ENCODE results near the gene SPRY4. TPM values are rescaled to one million over a fixed set of nuclear protein-coding genes. Genes with fewer than 3 reads are reported as not detected.
"Not testable (repeated sequence)": the region's sequence is repeated elsewhere in the genome, so short reads cannot be mapped to it uniquely, and the experiment has no call there.

Gene SPRY4
- total and polyA plus RNA-seq, 2 experiments from 2014 or later: 8.5 to 12.8 TPM

- Histone ChIP-seq H3K4me2 (ENCODE audit: unreplicated experiment) (no peak overlapping the region), H3K4me1 (ENCODE audit: insufficient read depth) (peaks cover 14% of the 10 kb centered on the region), H3K27ac (peak overlapping the region; percentile 56), H3K9me2 (ENCODE audit: insufficient read depth) (no peaks in the 10 kb centered on the region), H4K20me1 (ENCODE audit: insufficient read depth) (no peaks in the 10 kb centered on the region), H3F3A (ENCODE audit: insufficient read depth) (peaks cover 11% of the 10 kb centered on the region; the same call in 1 of the 2 replicates), H3K4me3 (no peak overlapping the region), H3K79me2 (ENCODE audit: insufficient read depth) (0 out of 2 replicates have a peak, but pooled peaks cover 5% of the 10 kb centered on the region), H3K27me3 (replicated peaks; ENCODE audit: insufficient read depth) (no peaks in the 10 kb centered on the region), H2AFZ (peak overlapping the region; percentile 30; the same call in 1 of the 2 replicates), H3K9ac (peak overlapping the region; percentile 16; the same call in 1 of the 2 replicates), H3K9me3 (ENCODE audit: low read depth) (no peaks in the 10 kb centered on the region), H3K36me3 (ENCODE audit: low read depth) (no peaks in the 10 kb centered on the region)
- in situ Hi-C loops (cut with MboI): no loop called here
- no peak for TF ChIP-seq EZH2phosphoT487 (IDR thresholded peaks at IDR 0.05; ENCODE audit: insufficient read depth, low read depth)
- TF ChIP-seq EZH2 (IDR thresholded peaks at IDR 0.05; ENCODE audit: insufficient read depth, poor library complexity, severe bottlenecking): no peak
- DNase-seq: peak; percentile 69
- WGBS, 2 experiments (ENCODE audit: low coverage in 1 of 2, low lambda C conversion rate in 2 of 2, missing lambda C conversion rate in 2 of 2): 75 to 76% methylated on average over 15 to 16 of the region's 16 CpGs
These were observed 17.5 kb upstream of the SPRY4 start for GRCh38 chr5:142342128-142342981.

GRCh38 chr5:142339781-142340180 lies 15.0 kb upstream of the SPRY4 start:
- Histone ChIP-seq H3K36me3 (ENCODE audit: low read depth) (no peaks in the 10 kb centered on the region), H2AFZ (no peak overlapping the region), H3F3A (ENCODE audit: insufficient read depth) (peaks cover 11% of the 10 kb centered on the region; the same call in 1 of the 2 replicates), H3K4me1 (ENCODE audit: insufficient read depth) (peaks cover 14% of the 10 kb centered on the region), H3K9me2 (ENCODE audit: insufficient read depth) (no peaks in the 10 kb centered on the region), H4K20me1 (ENCODE audit: insufficient read depth) (no peaks in the 10 kb centered on the region), H3K79me2 (ENCODE audit: insufficient read depth) (0 out of 2 replicates have a peak, but pooled peaks cover 5% of the 10 kb centered on the region), H3K27ac (no peak overlapping the region), H3K9me3 (ENCODE audit: low read depth) (no peaks in the 10 kb centered on the region), H3K9ac (no peak overlapping the region), H3K4me3 (no peak overlapping the region), H3K4me2 (ENCODE audit: unreplicated experiment) (no peak overlapping the region), H3K27me3 (replicated peaks; ENCODE audit: insufficient read depth) (no peaks in the 10 kb centered on the region)
- WGBS, 2 experiments (ENCODE audit: low coverage in 1 of 2, low lambda C conversion rate in 2 of 2, missing lambda C conversion rate in 2 of 2): 97 to 98% methylated on average over 3 of the region's 3 CpGs
- no peak for DNase-seq
- in situ Hi-C loops (cut with MboI): no loop called here
- TF ChIP-seq EZH2 (IDR thresholded peaks at IDR 0.05; ENCODE audit: insufficient read depth, poor library complexity, severe bottlenecking): no peak
- no peak for TF ChIP-seq EZH2phosphoT487 (IDR thresholded peaks at IDR 0.05; ENCODE audit: insufficient read depth, low read depth)

GRCh38 chr5:142334538-142334937 lies 9.7 kb upstream of the SPRY4 start:
- Histone ChIP-seq H3K36me3 (ENCODE audit: low read depth) (no peaks in the 10 kb centered on the region), H2AFZ (no peak overlapping the region), H4K20me1 (ENCODE audit: insufficient read depth) (no peaks in the 10 kb centered on the region), H3K9ac (no peak overlapping the region), H3F3A (ENCODE audit: insufficient read depth) (no peaks in the 10 kb centered on the region), H3K27me3 (replicated peaks; ENCODE audit: insufficient read depth) (no peaks in the 10 kb centered on the region), H3K9me3 (ENCODE audit: low read depth) (no peaks in the 10 kb centered on the region), H3K4me2 (ENCODE audit: unreplicated experiment) (no peak overlapping the region), H3K4me3 (no peak overlapping the region), H3K79me2 (ENCODE audit: insufficient read depth) (peaks cover 28% of the 10 kb centered on the region), H3K9me2 (ENCODE audit: insufficient read depth) (no peaks in the 10 kb centered on the region), H3K27ac (no peak overlapping the region), H3K4me1 (ENCODE audit: insufficient read depth) (no peaks in the 10 kb centered on the region)
- DNase-seq: no peak
- in situ Hi-C loops (cut with MboI): no loop called here
- TF ChIP-seq EZH2 (IDR thresholded peaks at IDR 0.05; ENCODE audit: insufficient read depth, poor library complexity, severe bottlenecking) (no peak), EZH2phosphoT487 (IDR thresholded peaks at IDR 0.05; ENCODE audit: insufficient read depth, low read depth) (no peak)

DNA sequence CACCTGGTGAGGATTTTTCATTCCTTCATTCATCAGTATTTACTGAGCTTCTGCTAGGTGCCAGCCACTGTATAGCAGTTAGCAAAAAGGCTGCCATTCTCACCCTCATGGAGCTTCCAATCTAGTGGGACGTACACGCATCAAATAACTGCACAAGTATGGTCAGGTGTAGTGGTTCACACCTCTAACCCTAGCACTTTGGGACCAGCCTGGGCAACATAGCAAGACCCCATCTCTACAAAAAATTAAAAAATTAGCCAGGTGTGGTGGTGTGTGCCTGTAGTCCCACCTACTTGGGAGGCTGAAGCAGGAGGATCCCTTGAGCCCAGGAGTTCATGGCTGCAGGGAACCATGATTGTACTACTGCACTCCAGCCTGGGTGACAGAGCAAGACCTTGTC lies 8.9 kb upstream of the SPRY4 start:
- H2AFZ ChIP-seq; H3K4me1 ChIP-seq (ENCODE audit: insufficient read depth); H3K9me3 ChIP-seq (ENCODE audit: low read depth); H3K4me2 ChIP-seq (ENCODE audit: unreplicated experiment); H3K4me3 ChIP-seq; H3K9ac ChIP-seq; H3F3A ChIP-seq (ENCODE audit: insufficient read depth); H3K36me3 ChIP-seq (ENCODE audit: low read depth); in situ Hi-C loops (cut with MboI); H3K27me3 ChIP-seq (replicated peaks; ENCODE audit: insufficient read depth); H3K27ac ChIP-seq; H4K20me1 ChIP-seq (ENCODE audit: insufficient read depth); DNase-seq; H3K9me2 ChIP-seq (ENCODE audit: insufficient read depth): not testable (repeated sequence)
- 100% methylated on average over 2 of the region's 2 CpGs for WGBS, 2 experiments (ENCODE audit: low coverage in 1 of 2, low lambda C conversion rate in 2 of 2, missing lambda C conversion rate in 2 of 2)
- H3K79me2 ChIP-seq (ENCODE audit: insufficient read depth): peaks cover 36% of the 10 kb centered on the region

Measured in GM23248 (cell line).